HepG2 (cell line): ENCODE measurements around the gene MYO5B. TPM values are rescaled to one million over a fixed set of nuclear protein-coding genes. Genes with fewer than 3 reads are reported as not detected.
A peak's percentile ranks its signal among the peaks of the same experiment; 100 is the strongest.

ENCODE experiments used
- ATAC-seq: fragments of 200-7000 bp; cut with Tn5 transposase; 3 replicates; pipeline ENCODE4 v1.9.1; 2020; ENCODE audit warnings: mild to moderate bottlenecking, moderate library complexity
- BruUV-seq: library from RNA; stranded (reverse); fragments of 400-500 nt; replicated peaks from 2 replicates; lab custom pipeline; 2021; lab: Mats Ljungman, UMichigan
- CTCF ChIA-PET: fragments of 300-600 bp; formaldehyde crosslinking; extraction: SDS; loops from one replicate; lab custom pipeline; 2021; ENCODE audit warnings: low total read pairs, inconsistent platforms, low intra/inter-chr PET ratio; lab: Yijun Ruan, JAX
- POLR2A ChIA-PET: fragments of 350-600 bp; sonication (Branson Sonifier 250); formaldehyde crosslinking; loops from one replicate; lab custom pipeline; 2020; ENCODE audit warnings: antibody characterized with exemption, inconsistent platforms; lab: Yijun Ruan, JAX
- DNase-seq: peaks from one replicate; pipeline ENCODE4 v3.0.0-alpha.2; 2015; ENCODE audit warnings: low spot score
- FAIRE-seq: peaks from 3 replicates; lab custom pipeline; 2011; peaks lifted over from hg19 to GRCh38; lab: Jason Lieb, UNC
- H2AFZ ChIP-seq: one replicate; pipeline ENCODE4 v1.6.1; 2011; ENCODE audit warnings: low read length, inconsistent platforms
- H3K27ac ChIP-seq: fragments of 300-600 bp; 3 replicates; pipeline ENCODE4 v1.8.0; 2011; ENCODE audit warnings: mixed run types, mild to moderate bottlenecking, mixed read lengths, low read length, inconsistent platforms; ENCODE audit not compliant: insufficient read depth; ENCODE audit errors: extremely low read length
- H3K27me3 ChIP-seq, 2 experiments: fragments of 200-600 bp in 1 of 2; 2 replicates in 1 of 2; 3 replicates in 1 of 2; pipeline versions ENCODE4 v1.6.0 to v1.8.0; 2011; ENCODE audit warnings: low read length in 2 of 2, mild to moderate bottlenecking in 2 of 2, moderate library complexity in 2 of 2, inconsistent platforms in 1 of 2; ENCODE audit not compliant: insufficient read depth in 2 of 2, control insufficient read depth in 1 of 2
- H3K36me3 ChIP-seq, 2 experiments: fragments of 200-600 bp in 1 of 2; replicated peaks in 1 of 2; 2 replicates in 1 of 2; 3 replicates in 1 of 2; pipeline versions ENCODE4 v1.5.1 to v1.8.0; 2011; ENCODE audit warnings: low read length in 2 of 2, inconsistent platforms in 1 of 2; ENCODE audit not compliant: insufficient read depth in 2 of 2, control insufficient read depth in 1 of 2
- H3K4me1 ChIP-seq: 2 replicates; pipeline ENCODE4 v1.5.1; 2012; ENCODE audit warnings: low read length, inconsistent platforms; ENCODE audit not compliant: insufficient read depth
- H3K4me2 ChIP-seq: 2 replicates; pipeline ENCODE4 v1.6.0; 2011; ENCODE audit warnings: low read depth, low read length, inconsistent platforms
- H3K4me3 ChIP-seq, 3 experiments: fragments of 200-600 bp in 1 of 3; sonication (generic), shearing (Covaris generic) in 1 of 3; replicated peaks in 1 of 3; 2 replicates each; pipeline ENCODE4 v1.5.1; 2011 to 2016; ENCODE audit warnings: low read length in 3 of 3, inconsistent platforms in 2 of 3, low read depth in 2 of 3, mild to moderate bottlenecking in 2 of 3, control low read depth in 1 of 3, mixed read lengths in 1 of 3; ENCODE audit not compliant: insufficient read depth in 1 of 3
- H3K79me2 ChIP-seq: one replicate; pipeline ENCODE4 v1.6.1; 2011; ENCODE audit warnings: low read length, inconsistent platforms; ENCODE audit not compliant: insufficient read depth
- H3K9ac ChIP-seq: 2 replicates; pipeline ENCODE4 v1.6.0; 2011; ENCODE audit warnings: mild to moderate bottlenecking, low read depth, low read length, inconsistent platforms; ENCODE audit not compliant: insufficient read depth
- H3K9me3 ChIP-seq: 2 replicates; pipeline ENCODE4 v1.5.1; 2012; ENCODE audit warnings: mild to moderate bottlenecking, low read length
- H4K20me1 ChIP-seq: 2 replicates; pipeline ENCODE4 v1.6.0; 2011; ENCODE audit warnings: inconsistent platforms, mild to moderate bottlenecking, low read length, moderate library complexity; ENCODE audit not compliant: insufficient read depth
- BCL6 ChIP-seq: IDR thresholded peaks from 2 replicates; pipeline ENCODE4 v1.6.1; 2016; ENCODE audit warnings: missing genetic modification reagents, missing compliant biosample characterization
- CBX1 ChIP-seq: IDR thresholded peaks from one replicate; pipeline ENCODE4 v1.6.1; 2016; ENCODE audit warnings: antibody characterized with exemption, low read depth
- CCDC6 ChIP-seq: sonication (generic); formaldehyde crosslinking; IDR thresholded peaks from 2 replicates; pipeline ENCODE4 v1.8.1; 2022; ENCODE audit warnings: mild to moderate bottlenecking, missing genetic modification reagents, moderate library complexity
- EP300 ChIP-seq, 3 experiments: sonication (generic) in 1 of 3; formaldehyde crosslinking in 1 of 3; IDR thresholded peaks; 2 replicates each; pipeline versions ENCODE4 v1.5.1 to v1.6.1; 2011 to 2020; ENCODE audit warnings: low read depth in 2 of 3, low read length in 2 of 3, borderline replicate concordance in 1 of 3, improper control_type of control experiment in 1 of 3, mild to moderate bottlenecking in 1 of 3, missing genetic modification reagents in 1 of 3, moderate library complexity in 1 of 3
- LCORL ChIP-seq, 2 experiments: fragments of 450-650 bp in 1 of 2; sonication (generic) in 1 of 2; formaldehyde crosslinking in 1 of 2; IDR thresholded peaks; 2 replicates each; pipeline versions ENCODE4 v1.5.0 to v1.6.1; 2017 to 2020; ENCODE audit warnings: antibody characterized with exemption in 1 of 2, missing genetic modification reagents in 1 of 2
- MEIS2 ChIP-seq: sonication (generic); formaldehyde crosslinking; IDR thresholded peaks from 2 replicates; pipeline ENCODE4 v1.9.0; 2021; ENCODE audit warnings: mild to moderate bottlenecking, missing genetic modification reagents
- NAIF1 ChIP-seq: sonication (generic); formaldehyde crosslinking; IDR thresholded peaks from 2 replicates; pipeline ENCODE4 v1.5.0; 2020; ENCODE audit warnings: mild to moderate bottlenecking, missing genetic modification reagents, borderline replicate concordance
- NCOA2 ChIP-seq: sonication (generic); formaldehyde crosslinking; IDR thresholded peaks from 2 replicates; pipeline ENCODE4 v1.8.0; 2022; ENCODE audit warnings: inconsistent platforms
- SAFB2 ChIP-seq: sonication (generic); formaldehyde crosslinking; IDR thresholded peaks from 2 replicates; pipeline ENCODE4 v1.5.1; 2020; ENCODE audit warnings: missing genetic modification reagents, low read depth, mild to moderate bottlenecking, borderline replicate concordance
- SIX4 ChIP-seq: sonication (generic); formaldehyde crosslinking; IDR thresholded peaks from 2 replicates; pipeline ENCODE4 v1.4.0; 2020; ENCODE audit warnings: missing genetic modification reagents
- SMC3 ChIP-seq: IDR thresholded peaks from 2 replicates; pipeline ENCODE4 v1.6.1; 2011; ENCODE audit warnings: low read length, improper control_type of control experiment
- SOX6 ChIP-seq, 2 experiments: fragments of 450-650 bp in 1 of 2; sonication (generic) in 1 of 2; formaldehyde crosslinking in 1 of 2; IDR thresholded peaks; 2 replicates each; pipeline versions ENCODE4 v1.4.0 to v1.6.1; 2017 to 2020; ENCODE audit warnings: antibody characterized with exemption in 1 of 2, mild to moderate bottlenecking in 1 of 2, missing genetic modification reagents in 1 of 2
- TBX3 ChIP-seq: fragments of 450-650 bp; IDR thresholded peaks from 2 replicates; pipeline ENCODE4 v1.6.1; 2017; ENCODE audit warnings: antibody characterized with exemption, mild to moderate bottlenecking, inconsistent platforms, borderline replicate concordance
- ZBTB2 ChIP-seq: sonication (generic); formaldehyde crosslinking; IDR thresholded peaks from 2 replicates; pipeline ENCODE4 v1.8.0; 2022; ENCODE audit warnings: low read depth, missing genetic modification reagents
- ZBTB46 ChIP-seq: sonication (generic); formaldehyde crosslinking; IDR thresholded peaks from 2 replicates; pipeline ENCODE4 v1.4.0; 2020; ENCODE audit warnings: mild to moderate bottlenecking, missing genetic modification reagents, borderline replicate concordance
- ZNF496 ChIP-seq: sonication (generic); formaldehyde crosslinking; IDR thresholded peaks from 2 replicates; pipeline ENCODE4 v1.8.1; 2023; ENCODE audit warnings: mild to moderate bottlenecking, moderate library complexity, missing genetic modification reagents; ENCODE audit not compliant: insufficient replicate concordance
- ZNF790 ChIP-seq: sonication (generic); formaldehyde crosslinking; IDR thresholded peaks from 2 replicates; pipeline ENCODE4 v1.8.0; 2022; ENCODE audit warnings: missing genetic modification reagents, mild to moderate bottlenecking, borderline replicate concordance
- ZNF792 ChIP-seq: IDR thresholded peaks from 2 replicates; pipeline ENCODE4 v1.6.1; 2016
- ZNF839 ChIP-seq: sonication (generic); formaldehyde crosslinking; IDR thresholded peaks from 2 replicates; pipeline ENCODE4 v1.4.0; 2020; ENCODE audit warnings: missing genetic modification reagents, mild to moderate bottlenecking, borderline replicate concordance
- whole genome bisulfite sequencing: methylation state at CpG from one replicate; pipeline ENCODE4 v1.1.6; 2017; ENCODE audit warnings: low lambda C conversion rate; 5-methylcytosine and 5-hydroxymethylcytosine counted together
- in situ Hi-C: cut with HindIII; loops from 2 replicates; pipeline ENCODE4 v1.10.0; 2017; ENCODE audit warnings: low pct_unique_long_range_greater_than_20kb; ENCODE audit not compliant: extremely low pct_ligation_motif_present
- intact Hi-C: fragments of 100-400 bp; cut with micrococcal nuclease; formaldehyde crosslinking; loops from one replicate; pipeline ENCODE4 v1.10.0; 2022; ENCODE audit not compliant: unreplicated experiment
- polyA plus RNA-seq, 8 experiments: library from polyadenylated mRNA; depleted of rRNA in 3 of 8; stranded (reverse) in 7 of 8; unstranded in 1 of 8; fragments of >200 nt; fragmentation: Illumina TruSeq in 4 of 8; extraction: Trizol in 4 of 8; gene quantifications; 2 replicates each; pipeline versions ENCODE4 v1.2.1 to v1.2.3, GENCODE V29; 2011 to 2016; ENCODE audit warnings: low read depth in 4 of 8, missing spikeins in 1 of 8, mixed read lengths in 1 of 8; ENCODE audit not compliant: insufficient read depth in 1 of 8
- total RNA-seq, 5 experiments: library from RNA; depleted of rRNA; stranded (reverse); fragments of >200 nt; fragmentation: Illumina TruSeq; extraction: Trizol; gene quantifications; 2 replicates each; pipeline ENCODE4 v1.2.3, GENCODE V29; 2016; ENCODE audit warnings: low read depth in 1 of 5
- TF ChIP-seq, protein P1 (sequence below): sonication (generic); formaldehyde crosslinking; IDR thresholded peaks from 2 replicates; pipeline ENCODE4 v1.5.0; 2020; ENCODE audit warnings: missing genetic modification reagents, mild to moderate bottlenecking, borderline replicate concordance

MYO5B gene
- total and polyA plus RNA-seq, 2 of the 13 experiments (the other 11 are each of a cell fraction or from before 2014, with no cell fraction given): 13.1 to 24.0 TPM

DNA sequence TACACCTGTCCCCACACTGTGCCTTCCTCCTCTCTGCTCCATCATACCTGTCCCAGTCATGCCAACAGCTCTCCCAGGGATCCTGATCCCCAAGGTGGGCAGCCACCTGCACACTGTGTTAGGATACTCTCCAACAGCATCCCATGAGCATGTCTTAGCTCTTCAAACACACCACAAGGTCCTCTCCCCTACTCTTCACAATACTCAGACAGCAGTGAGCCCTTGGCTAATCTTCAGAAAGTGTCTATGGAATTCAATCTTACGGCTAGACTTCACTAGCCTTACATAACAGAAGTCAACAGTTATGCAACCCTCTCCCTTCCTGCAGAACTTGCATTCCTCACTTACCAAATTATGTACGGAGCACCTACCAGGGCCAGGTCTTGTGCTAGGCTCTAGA lies 79.9 kb downstream of the MYO5B start:
- ChIA-PET POLR2A (interaction anchor here (0.6 kb wide), 1 partner anchor 296 kb away, joined by 3 read pairs; no protein-coding TSS in a partner anchor), CTCF (no interaction called here)
- Histone ChIP-seq H3K36me3 (no peaks in the 10 kb centered on the region), H3K4me1 (peaks cover 14% of the 10 kb centered on the region), H2AFZ (no peak overlapping the region), H3K9ac (no peak overlapping the region), H3K79me2 (no peaks in the 10 kb centered on the region), H3K27me3 (no peaks in the 10 kb centered on the region), H3K4me3 (no peak overlapping the region), H3K9me3 (no peaks in the 10 kb centered on the region), H3K27ac (no peak overlapping the region), H4K20me1 (no peaks in the 10 kb centered on the region), H3K4me2 (no peak overlapping the region)
- BruUV-seq: no TSS peak
- FAIRE-seq (peak; percentile 66), DNase-seq (peak; percentile 25), ATAC-seq (peak; percentile 41; the same call in 2 of the 3 replicates)
- intact Hi-C loops: no loop called here
- WGBS: 10% methylated on average over 2 of the region's 2 CpGs
- in situ Hi-C loops: no loop called here
- TF ChIP-seq BCL6 (CRISPR knock-in tag) (peak; percentile 62), ZNF839 (CRISPR knock-in tag) (no peak), ZNF790 (CRISPR knock-in tag) (no peak), SAFB2 (CRISPR knock-in tag) (no peak), ZBTB46 (CRISPR knock-in tag) (no peak), CCDC6 (CRISPR knock-in tag) (no peak), NAIF1 (CRISPR knock-in tag) (no peak), LCORL (IDR thresholded peaks at IDR 0.05) (no peak), LCORL (CRISPR knock-in tag; IDR thresholded peaks at IDR 0.05) (no peak), NCOA2 (no peak), ZBTB2 (CRISPR knock-in tag) (no peak), MEIS2 (CRISPR knock-in tag) (no peak), CBX1 (no peak), TBX3 (no peak), ZNF792 (CRISPR knock-in tag) (0 out of 2 replicates have a peak, but pooled peaks have one; percentile 26), SMC3 (no peak), SOX6 (IDR thresholded peaks at IDR 0.05) (no peak), SOX6 (CRISPR knock-in tag; IDR thresholded peaks at IDR 0.05) (peak; percentile 41; the same call in 1 of the 2 replicates), ZNF496 (CRISPR knock-in tag) (no peak), EP300 (IDR thresholded peaks at IDR 0.05; ENCODE audit: low read depth in 2 of 2, low read length in 2 of 2) (0 out of 4 replicates have a peak, but pooled peaks of 1 of the 2 experiments have one; percentile 10), EP300 (CRISPR knock-in tag; IDR thresholded peaks at IDR 0.05; ENCODE audit: borderline replicate concordance) (no peak), SIX4 (CRISPR knock-in tag) (0 out of 2 replicates have a peak, but pooled peaks have one; percentile 36)
- TF ChIP-seq, protein P1, sequence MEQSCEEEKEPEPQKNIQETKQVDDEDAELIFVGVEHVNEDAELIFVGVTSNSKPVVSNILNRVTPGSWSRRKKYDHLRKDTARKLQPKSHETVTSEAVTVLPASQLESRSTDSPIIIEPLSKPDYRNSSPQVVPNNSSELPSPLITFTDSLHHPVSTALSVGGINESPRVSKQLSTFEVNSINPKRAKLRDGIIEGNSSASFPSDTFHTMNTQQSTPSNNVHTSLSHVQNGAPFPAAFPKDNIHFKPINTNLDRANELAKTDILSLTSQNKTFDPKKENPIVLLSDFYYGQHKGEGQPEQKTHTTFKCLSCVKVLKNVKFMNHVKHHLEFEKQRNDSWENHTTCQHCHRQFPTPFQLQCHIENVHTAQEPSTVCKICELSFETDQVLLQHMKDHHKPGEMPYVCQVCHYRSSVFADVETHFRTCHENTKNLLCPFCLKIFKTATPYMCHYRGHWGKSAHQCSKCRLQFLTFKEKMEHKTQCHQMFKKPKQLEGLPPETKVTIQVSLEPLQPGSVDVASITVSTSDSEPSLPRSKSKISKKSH: no peak
